HL-60 (cell line): ENCODE results near the gene TRIM31.
A peak's percentile ranks its signal among the peaks of the same experiment; 100 is the strongest.

Experiments used
- DNase-seq, 2 experiments: peaks; one replicate each; pipeline ENCODE4 v3.0.0-alpha.2; 2010 to 2020; ENCODE audit warnings: low read depth in 1 of 2, low spot score in 1 of 2
- H3K27ac ChIP-seq: fragments of 250-450 bp; sonication (Bioruptor Pico); replicated peaks from 2 replicates; pipeline ENCODE4 v1.5.1; 2020; ENCODE audit warnings: mild to moderate bottlenecking, moderate library complexity
- H3K27me3 ChIP-seq: fragments of 250-450 bp; sonication (Bioruptor Pico); 2 replicates; pipeline ENCODE4 v1.5.1; 2021; ENCODE audit warnings: mild to moderate bottlenecking, moderate library complexity; ENCODE audit not compliant: insufficient read depth, poor library complexity, severe bottlenecking
- H3K4me3 ChIP-seq: replicated peaks from 2 replicates; pipeline ENCODE4 v1.5.1; 2011; ENCODE audit warnings: mild to moderate bottlenecking, control low read depth, low read length; ENCODE audit not compliant: insufficient read depth
- CTCF ChIP-seq: IDR thresholded peaks from one replicate; pipeline ENCODE4 v1.5.1; 2011; ENCODE audit warnings: low read length, control low read depth, inconsistent platforms; ENCODE audit not compliant: insufficient read depth
- GABPA ChIP-seq: IDR thresholded peaks from 2 replicates; pipeline ENCODE4 v1.6.1; 2012; ENCODE audit warnings: low read depth
- POLR2AphosphoS5 ChIP-seq: IDR thresholded peaks from 2 replicates; pipeline ENCODE4 v1.6.1; 2012; ENCODE audit warnings: low read depth
- REST ChIP-seq: IDR thresholded peaks from 2 replicates; pipeline ENCODE4 v1.6.1; 2012; ENCODE audit warnings: low read depth; ENCODE audit not compliant: insufficient replicate concordance
- SPI1 ChIP-seq: IDR thresholded peaks from 2 replicates; pipeline ENCODE4 v1.6.1; 2012; ENCODE audit warnings: low read depth, mild to moderate bottlenecking, borderline replicate concordance

The TRIM31 gene

DNA sequence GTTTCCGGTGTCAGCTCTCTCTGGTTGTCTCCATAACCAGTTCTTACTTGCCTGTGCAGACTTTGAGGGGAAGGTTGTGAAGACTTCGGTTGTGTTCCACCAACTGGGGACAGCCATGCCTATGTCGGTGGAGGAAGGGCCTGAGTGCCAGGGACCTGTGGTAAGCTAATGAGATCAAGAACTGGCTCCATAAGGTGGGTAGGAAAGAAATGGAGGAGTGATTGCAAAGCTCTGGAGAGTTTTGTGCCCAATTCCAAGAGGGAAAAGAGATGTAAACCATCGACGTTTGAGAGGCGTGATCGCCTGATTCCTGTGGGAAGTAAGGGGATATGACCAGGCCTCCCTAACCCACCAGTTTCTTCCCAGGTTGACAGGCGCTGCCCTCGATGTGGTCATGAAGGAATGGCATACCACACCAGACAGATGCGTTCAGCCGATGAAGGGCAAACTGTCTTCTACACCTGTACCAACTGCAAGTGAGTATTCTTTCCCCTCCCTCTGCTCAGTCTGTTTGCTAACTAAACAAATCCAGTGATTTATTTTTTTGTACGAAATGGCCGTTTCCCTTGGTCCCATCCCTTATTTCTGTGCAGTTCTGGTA is 50.9 kb downstream of the TRIM31 start:
- TF ChIP-seq SPI1 (no peak), CTCF (no peak), REST (no peak), GABPA (no peak), POLR2AphosphoS5 (no peak)
- peak overlapping the region; percentile 70 for H3K4me3 ChIP-seq
- no peaks in the 10 kb centered on the region for H3K27me3 ChIP-seq
- H3K27ac ChIP-seq, result peak overlapping the region; percentile 89
- DNase-seq, result peak in 1 of 2 experiments; percentile 54

DNA sequence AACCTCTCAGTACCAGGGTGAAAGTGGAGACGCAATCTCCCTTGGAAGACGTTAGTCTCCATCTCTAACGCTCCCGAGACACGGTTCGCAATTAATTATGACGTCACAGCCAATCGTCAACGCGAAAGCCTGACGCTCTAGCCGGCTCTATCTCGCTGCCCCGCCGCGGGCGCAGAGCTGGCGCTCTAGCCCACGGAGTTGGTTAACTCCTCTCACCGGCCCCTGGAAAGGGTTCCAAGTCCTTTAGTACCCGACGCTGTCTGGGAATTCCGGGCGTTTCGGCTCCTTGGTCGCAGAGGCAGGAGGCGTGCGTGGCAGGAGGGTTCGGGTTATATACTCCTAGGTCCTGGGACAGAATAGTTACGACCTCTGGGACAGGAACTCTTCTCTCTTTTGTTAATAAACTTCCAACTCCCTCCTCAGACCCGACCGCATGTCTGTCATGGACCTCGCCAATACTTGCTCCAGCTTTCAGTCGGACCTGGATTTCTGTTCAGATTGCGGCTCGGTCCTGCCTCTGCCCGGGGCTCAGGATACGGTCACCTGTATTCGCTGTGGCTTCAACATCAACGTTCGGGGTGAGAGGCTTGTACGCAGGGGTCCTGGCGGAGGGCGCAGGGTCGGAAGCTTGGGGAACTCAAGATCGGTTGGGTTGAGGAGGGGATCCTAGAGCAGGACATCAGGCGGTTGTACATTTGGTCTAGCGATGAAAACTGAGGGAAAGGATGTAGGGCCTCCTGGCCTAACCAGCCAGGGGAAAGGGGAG is 51.6 kb downstream of the TRIM31 start, which contains the start of gene POLR1H:
TSS of gene POLR1H (plus strand) at position 174 of the 766 bp plus-strand sequence. CDS start at position 434, 260 bp downstream.
- peak; percentile 36 for TF ChIP-seq REST
- TF ChIP-seq SPI1, result no peak
- no peak for TF ChIP-seq CTCF
- peak; percentile 83 for TF ChIP-seq POLR2AphosphoS5
- no peak; the same call in 1 of the 2 replicates for TF ChIP-seq GABPA
- Histone ChIP-seq H3K27ac (peak within 1 kb of the TSS; percentile 89), H3K4me3 (peak within 1 kb of the TSS; percentile 70), H3K27me3 (no peaks in the 10 kb centered on the region)
- peak; percentile 89 to 97 for DNase-seq

GRCh38 chr6:30060606-30061091 is 52.2 kb downstream of the TRIM31 start:
- peak overlapping the region; percentile 89 for H3K27ac ChIP-seq
- DNase-seq, result peak; percentile 50 to 63
- TF ChIP-seq REST, result no peak
- peak; percentile 16; the same call in 1 of the 2 replicates for TF ChIP-seq GABPA
- TF ChIP-seq CTCF, result no peak
- no peak for TF ChIP-seq SPI1
- TF ChIP-seq POLR2AphosphoS5, result peak; percentile 9; the same call in 1 of the 2 replicates
- peak overlapping the region; percentile 70 for H3K4me3 ChIP-seq
- no peaks in the 10 kb centered on the region for H3K27me3 ChIP-seq
